ENCODE measurements around the gene KRT83.
A peak's percentile ranks its signal among the peaks of the same experiment; 100 is the strongest.

KRT83 gene

GRCh38 chr12:52274521-52275120 is 46.6 kb downstream of the KRT83 start, which contains the start of gene KRT86:
KRT86 (plus strand) TSS chr12:52274645; CDS start chr12:52301917, 27,272 bp downstream.
- Histone ChIP-seq H3K18ac (ENCODE audit: low read length) (peak within 1 kb of the TSS; percentile 2), H4K91ac (ENCODE audit: low read depth, low read length, poor library complexity) (no peak within 1 kb of the TSS), H3K4me3 (ENCODE audit: low read length in 2 of 2) (no peak within 1 kb of the TSS), H2AFZ (ENCODE audit: low read length) (no peak within 1 kb of the TSS), H2BK120ac (ENCODE audit: low read depth, low read length) (no peak within 1 kb of the TSS), H2AK5ac (ENCODE audit: low read depth, low read length) (no peak within 1 kb of the TSS), H2BK12ac (ENCODE audit: low read length) (no peak within 1 kb of the TSS), H3K27me3 (ENCODE audit: control insufficient read depth in 3 of 3, insufficient read depth in 3 of 3, low read depth in 1 of 3, low read length in 3 of 3) (peaks cover 0 to 13% (median 2%) of the 10 kb centered on the region in 3 experiments), H3K4me2 (ENCODE audit: insufficient read depth, low read length, poor library complexity, severe bottlenecking) (no peak within 1 kb of the TSS), H3K23ac (ENCODE audit: low read depth, low read length, poor library complexity) (no peak within 1 kb of the TSS), H3K4ac (ENCODE audit: low read length) (no peak within 1 kb of the TSS), H4K8ac (ENCODE audit: low read depth, low read length) (no peak within 1 kb of the TSS), H2BK5ac (ENCODE audit: low read length) (peak within 1 kb of the TSS; percentile 56), H3K9ac (ENCODE audit: low read depth, low read length, poor library complexity) (no peak within 1 kb of the TSS), H3K4me1 (ENCODE audit: control insufficient read depth in 2 of 2, insufficient read depth in 1 of 2, low read depth in 1 of 2, low read length in 2 of 2) (peaks cover 3 to 11% of the 10 kb centered on the region in 2 donors), H2BK15ac (ENCODE audit: low read length) (no peak within 1 kb of the TSS), H3K79me1 (ENCODE audit: low read depth, low read length) (no peaks in the 10 kb centered on the region), H3K27ac (replicated peaks; ENCODE audit: low read length) (no peak within 1 kb of the TSS), H3K14ac (ENCODE audit: low read length) (no peak within 1 kb of the TSS), H3K9me3 (replicated peaks in 1 of 2; ENCODE audit: control insufficient read depth in 2 of 2, insufficient read depth in 1 of 2, low read depth in 1 of 2, low read length in 2 of 2) (no peaks in the 10 kb centered on the region), H3K36me3 (replicated peaks in 1 of 2; ENCODE audit: control insufficient read depth in 2 of 2, insufficient read depth in 2 of 2, low read length in 2 of 2) (no peaks in the 10 kb centered on the region)
- DNase-seq (ENCODE audit: low spot score): no peak
- WGBS, 2 donors (ENCODE audit: extremely low coverage in 2 of 2, insufficient read length in 2 of 2, insufficient replicate concordance in 1 of 2): no CpG with 5 or more reads among the region's 3 CpGs

GRCh38 chr12:52271158-52271557 is 50.0 kb downstream of the KRT83 start:
- no peaks in the 10 kb centered on the region for H3K9me3 ChIP-seq (replicated peaks in 1 of 2; ENCODE audit: control insufficient read depth in 2 of 2, insufficient read depth in 1 of 2, low read depth in 1 of 2, low read length in 2 of 2)
- no peak overlapping the region for H2BK5ac ChIP-seq (ENCODE audit: low read length)
- no peak overlapping the region for H3K27ac ChIP-seq (replicated peaks; ENCODE audit: low read length)
- DNase-seq (ENCODE audit: low spot score): no peak
- no peak overlapping the region for H2AFZ ChIP-seq (ENCODE audit: low read length)
- no peak overlapping the region for H3K9ac ChIP-seq (ENCODE audit: low read depth, low read length, poor library complexity)
- H3K14ac ChIP-seq (ENCODE audit: low read length): peak overlapping the region; percentile 92
- no peak overlapping the region for H2AK5ac ChIP-seq (ENCODE audit: low read depth, low read length)
- H3K4me3 ChIP-seq (ENCODE audit: low read length in 2 of 2): no peak overlapping the region
- H3K4me1 ChIP-seq (ENCODE audit: control insufficient read depth in 2 of 2, insufficient read depth in 1 of 2, low read depth in 1 of 2, low read length in 2 of 2): no peaks in the 10 kb centered on the region
- H3K4me2 ChIP-seq (ENCODE audit: insufficient read depth, low read length, poor library complexity, severe bottlenecking): no peak overlapping the region
- H3K79me1 ChIP-seq (ENCODE audit: low read depth, low read length): no peaks in the 10 kb centered on the region
- H3K18ac ChIP-seq (ENCODE audit: low read length): no peak overlapping the region
- no peak overlapping the region for H2BK15ac ChIP-seq (ENCODE audit: low read length)
- no peaks in the 10 kb centered on the region for H3K36me3 ChIP-seq (replicated peaks in 1 of 2; ENCODE audit: control insufficient read depth in 2 of 2, insufficient read depth in 2 of 2, low read length in 2 of 2)
- H3K27me3 ChIP-seq (ENCODE audit: control insufficient read depth in 3 of 3, insufficient read depth in 3 of 3, low read depth in 1 of 3, low read length in 3 of 3): peaks cover 0 to 4% (median 2%) of the 10 kb centered on the region in 3 experiments
- no peak overlapping the region for H3K23ac ChIP-seq (ENCODE audit: low read depth, low read length, poor library complexity)
- H2BK12ac ChIP-seq (ENCODE audit: low read length): peak overlapping the region; percentile 59
- no peak overlapping the region for H4K8ac ChIP-seq (ENCODE audit: low read depth, low read length)
- no CpG with 5 or more reads among the region's 1 CpG for WGBS, 2 donors (ENCODE audit: extremely low coverage in 2 of 2, insufficient read length in 2 of 2, insufficient replicate concordance in 1 of 2)
- H4K91ac ChIP-seq (ENCODE audit: low read depth, low read length, poor library complexity): no peak overlapping the region
- no peak overlapping the region for H3K4ac ChIP-seq (ENCODE audit: low read length)
- no peak overlapping the region for H2BK120ac ChIP-seq (ENCODE audit: low read depth, low read length)

- peak overlapping the region; percentile 92 for H3K14ac ChIP-seq (ENCODE audit: low read length)
- no CpG with 5 or more reads among the region's 6 CpGs for WGBS, 2 donors (ENCODE audit: extremely low coverage in 2 of 2, insufficient read length in 2 of 2, insufficient replicate concordance in 1 of 2)
Observed at GRCh38 chr12:52270541-52271070, 50.6 kb downstream of the KRT83 start.

DNA sequence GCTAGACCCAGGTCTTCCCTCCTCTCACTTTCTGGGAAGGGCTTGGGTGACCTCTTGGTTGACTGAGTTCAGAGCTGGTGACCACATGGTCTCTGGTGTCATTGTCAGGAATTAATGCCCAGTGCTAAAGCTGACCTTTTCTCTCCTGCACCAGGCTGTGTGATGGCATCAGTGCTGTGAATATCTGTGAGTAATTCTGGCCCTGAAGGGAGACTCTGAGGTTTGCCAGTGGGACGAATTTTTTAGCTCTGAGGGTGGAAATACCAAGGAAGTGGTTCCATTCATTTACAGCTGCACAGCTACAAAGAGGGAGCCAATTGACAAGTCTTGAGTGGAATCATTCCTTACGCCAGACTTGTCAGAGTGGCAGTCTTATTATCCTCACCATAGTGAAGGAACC is 53.0 kb downstream of the KRT83 start:
- no peak for DNase-seq (ENCODE audit: low spot score)
- Histone ChIP-seq H3K18ac (ENCODE audit: low read length) (peak overlapping the region; percentile 8), H3K9me3 (replicated peaks in 1 of 2; ENCODE audit: control insufficient read depth in 2 of 2, insufficient read depth in 1 of 2, low read depth in 1 of 2, low read length in 2 of 2) (peaks cover 0 to under 1% of the 10 kb centered on the region in 2 donors), H2BK12ac (ENCODE audit: low read length) (no peak overlapping the region), H3K4me2 (ENCODE audit: insufficient read depth, low read length, poor library complexity, severe bottlenecking) (no peak overlapping the region), H4K8ac (ENCODE audit: low read depth, low read length) (no peak overlapping the region), H2BK120ac (ENCODE audit: low read depth, low read length) (no peak overlapping the region), H3K23ac (ENCODE audit: low read depth, low read length, poor library complexity) (no peak overlapping the region), H3K4ac (ENCODE audit: low read length) (no peak overlapping the region), H3K27me3 (ENCODE audit: control insufficient read depth in 3 of 3, insufficient read depth in 3 of 3, low read depth in 1 of 3, low read length in 3 of 3) (peaks cover 0 to 2% (median 0%) of the 10 kb centered on the region in 3 experiments), H2AFZ (ENCODE audit: low read length) (no peak overlapping the region), H3K79me1 (ENCODE audit: low read depth, low read length) (no peaks in the 10 kb centered on the region), H4K91ac (ENCODE audit: low read depth, low read length, poor library complexity) (no peak overlapping the region), H3K27ac (replicated peaks; ENCODE audit: low read length) (no peak overlapping the region), H2BK5ac (ENCODE audit: low read length) (no peak overlapping the region), H3K14ac (ENCODE audit: low read length) (no peak overlapping the region), H3K9ac (ENCODE audit: low read depth, low read length, poor library complexity) (no peak overlapping the region), H3K4me1 (ENCODE audit: control insufficient read depth in 2 of 2, insufficient read depth in 1 of 2, low read depth in 1 of 2, low read length in 2 of 2) (no peaks in the 10 kb centered on the region), H2AK5ac (ENCODE audit: low read depth, low read length) (no peak overlapping the region), H3K36me3 (replicated peaks in 1 of 2; ENCODE audit: control insufficient read depth in 2 of 2, insufficient read depth in 2 of 2, low read length in 2 of 2) (no peaks in the 10 kb centered on the region), H2BK15ac (ENCODE audit: low read length) (no peak overlapping the region), H3K4me3 (ENCODE audit: low read length in 2 of 2) (no peak overlapping the region)
- WGBS, 2 donors (ENCODE audit: extremely low coverage in 2 of 2, insufficient read length in 2 of 2, insufficient replicate concordance in 1 of 2): no CpG with 5 or more reads among the region's 2 CpGs

More at GRCh38 chr12:52270541-52271070, 50.6 kb downstream of the KRT83 start:
- DNase-seq (ENCODE audit: low spot score): no peak
- H2BK5ac ChIP-seq (ENCODE audit: low read length): no peak overlapping the region
- peak overlapping the region; percentile 59 for H2BK12ac ChIP-seq (ENCODE audit: low read length)
- no peak overlapping the region for H3K4me3 ChIP-seq (ENCODE audit: low read length in 2 of 2)
- no peak overlapping the region for H3K4ac ChIP-seq (ENCODE audit: low read length)
- H3K27me3 ChIP-seq (ENCODE audit: control insufficient read depth in 3 of 3, insufficient read depth in 3 of 3, low read depth in 1 of 3, low read length in 3 of 3): peaks cover 0 to 4% (median 2%) of the 10 kb centered on the region in 3 experiments
- H3K9ac ChIP-seq (ENCODE audit: low read depth, low read length, poor library complexity): no peak overlapping the region
- no peak overlapping the region for H2BK120ac ChIP-seq (ENCODE audit: low read depth, low read length)
- H2AFZ ChIP-seq (ENCODE audit: low read length): no peak overlapping the region
- no peak overlapping the region for H4K8ac ChIP-seq (ENCODE audit: low read depth, low read length)
- H3K9me3 ChIP-seq (replicated peaks in 1 of 2; ENCODE audit: control insufficient read depth in 2 of 2, insufficient read depth in 1 of 2, low read depth in 1 of 2, low read length in 2 of 2): no peaks in the 10 kb centered on the region
- peak overlapping the region; percentile 36 for H3K18ac ChIP-seq (ENCODE audit: low read length)
- no peak overlapping the region for H3K27ac ChIP-seq (replicated peaks; ENCODE audit: low read length)
- no peaks in the 10 kb centered on the region for H3K4me1 ChIP-seq (ENCODE audit: control insufficient read depth in 2 of 2, insufficient read depth in 1 of 2, low read depth in 1 of 2, low read length in 2 of 2)
- H3K4me2 ChIP-seq (ENCODE audit: insufficient read depth, low read length, poor library complexity, severe bottlenecking): no peak overlapping the region
- H3K79me1 ChIP-seq (ENCODE audit: low read depth, low read length): no peaks in the 10 kb centered on the region
- H3K23ac ChIP-seq (ENCODE audit: low read depth, low read length, poor library complexity): no peak overlapping the region
- H2BK15ac ChIP-seq (ENCODE audit: low read length): no peak overlapping the region
- H2AK5ac ChIP-seq (ENCODE audit: low read depth, low read length): peak overlapping the region; percentile 42
- no peaks in the 10 kb centered on the region for H3K36me3 ChIP-seq (replicated peaks in 1 of 2; ENCODE audit: control insufficient read depth in 2 of 2, insufficient read depth in 2 of 2, low read length in 2 of 2)
- H4K91ac ChIP-seq (ENCODE audit: low read depth, low read length, poor library complexity): no peak overlapping the region
